Stimulated activated CD8-positive, alpha-beta memory T cell treated with anti-CD3 and anti-CD28 coated beads, Interleukin-7, amount 100 ng/mL, for 4 hours (primary cell): ENCODE data around the gene PLEK.
A peak's percentile ranks its signal among the peaks of the same experiment; 100 is the strongest.
"Not testable (repeated sequence)": the region's sequence is repeated elsewhere in the genome, so short reads cannot be mapped to it uniquely, and the experiment has no call there.

ENCODE experiments used
- DNase-seq, 2 donors: peaks; one replicate each; pipeline ENCODE4 v3.0.0-alpha.2; 2020; ENCODE audit warnings: low read depth in 2 of 2

The PLEK gene

GRCh38 chr2:68384485-68385107, 19.5 kb downstream of the PLEK start:
- no peak for DNase-seq

- peak in 1 of 2 donors; percentile 44 for DNase-seq
Observed at GRCh38 chr2:68385220-68385906, 20.3 kb downstream of the PLEK start.

DNA sequence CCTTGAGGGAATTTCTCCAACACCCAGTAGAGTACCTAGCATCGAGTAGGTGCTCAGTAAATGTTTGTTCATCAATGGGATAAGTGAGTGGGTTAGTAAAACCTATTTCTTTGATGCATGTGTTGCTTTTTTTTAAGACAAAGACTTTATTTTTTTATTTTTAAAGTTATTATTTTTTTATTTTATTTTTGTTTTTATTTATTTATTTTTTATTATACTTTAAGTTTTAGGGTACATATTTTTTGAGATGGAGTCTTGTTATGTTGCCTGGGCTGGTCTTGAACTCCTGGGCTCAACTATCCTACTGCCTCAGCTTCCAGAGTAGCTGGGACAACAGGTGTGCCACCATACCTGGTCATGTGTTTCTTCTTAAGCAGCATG, 20.8 kb downstream of the PLEK start:
- no peak for DNase-seq

DNA sequence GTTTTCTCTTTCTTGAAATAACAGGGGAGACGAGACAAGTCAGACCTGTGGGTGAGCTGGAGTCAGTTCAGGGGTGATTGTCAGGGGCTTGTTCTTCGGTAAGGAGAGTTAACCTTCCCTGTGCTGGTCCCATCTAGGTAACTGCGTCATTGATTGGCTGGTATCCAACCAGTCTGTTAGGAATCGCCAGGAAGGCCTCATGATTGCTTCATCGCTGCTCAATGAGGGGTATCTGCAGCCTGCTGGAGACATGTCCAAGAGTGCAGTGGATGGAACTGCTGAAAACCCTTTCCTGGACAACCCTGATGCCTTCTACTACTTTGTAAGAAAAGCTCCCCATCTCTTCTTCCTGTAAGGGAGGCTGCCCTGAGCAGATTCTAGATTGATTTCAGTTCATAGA, 21.3 kb downstream of the PLEK start:
- no peak for DNase-seq

- DNase-seq: no peak
Observed at GRCh38 chr2:68387408-68388350, 22.6 kb downstream of the PLEK start.

GRCh38 chr2:68388358-68388757, 23.3 kb downstream of the PLEK start:
- no peak for DNase-seq

DNA sequence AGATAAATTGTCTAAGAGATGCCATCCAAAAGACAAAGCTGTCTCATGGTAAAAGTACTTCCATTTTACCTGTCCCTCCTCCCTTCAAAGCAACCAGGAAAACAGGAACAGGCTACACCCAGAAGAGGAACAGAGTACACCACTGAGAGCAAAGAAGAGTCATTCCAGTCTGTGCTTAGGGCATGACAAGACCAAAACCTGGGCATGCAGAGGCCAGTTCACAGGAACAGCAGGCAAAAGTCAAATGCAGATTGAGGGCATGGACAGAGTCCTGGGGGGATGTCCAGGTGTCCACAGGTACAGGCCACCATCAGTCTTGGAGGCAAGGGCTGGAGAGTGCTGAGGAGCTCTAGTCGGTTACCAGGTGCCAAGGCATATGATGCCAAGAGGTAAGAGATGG, 23.7 kb downstream of the PLEK start:
- DNase-seq: no peak

DNA sequence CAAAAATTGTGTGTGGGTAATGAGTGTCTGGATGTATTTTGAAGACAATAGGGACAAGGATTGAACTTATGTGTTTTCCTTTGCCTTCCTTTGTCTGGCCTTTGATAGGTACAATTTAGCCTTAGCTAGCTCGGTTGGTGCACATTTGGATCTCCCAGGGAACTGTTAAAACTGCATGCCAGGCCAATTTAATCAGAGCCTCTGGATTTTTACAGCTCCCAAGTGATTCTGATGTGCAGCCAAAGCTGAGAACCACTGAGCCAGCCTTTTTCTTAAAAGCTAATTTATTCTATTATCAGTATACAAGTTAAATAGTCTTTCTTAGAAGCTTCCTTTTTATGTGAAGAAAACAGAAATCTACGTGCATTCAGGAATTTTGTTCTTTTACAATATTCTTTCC, 25.0 kb downstream of the PLEK start:
- DNase-seq: no peak

DNA sequence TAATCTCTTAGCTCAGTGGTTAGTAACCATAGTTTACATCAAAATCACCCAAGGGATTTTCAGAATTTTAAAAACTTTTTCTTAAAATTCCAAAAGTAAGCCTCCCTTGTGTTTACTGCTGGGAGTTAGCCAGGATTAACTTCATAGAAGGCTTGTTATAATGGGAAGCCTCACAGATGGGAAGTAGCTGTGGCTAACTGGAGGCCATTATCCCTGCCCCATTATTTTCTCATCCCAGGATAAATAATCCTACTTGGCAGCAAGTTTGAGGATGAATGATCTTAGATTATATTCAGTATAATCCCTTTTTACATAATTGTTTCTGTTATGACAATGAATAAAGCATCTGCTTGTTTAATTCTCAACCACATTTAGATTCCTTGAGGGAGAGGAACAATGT, 25.5 kb downstream of the PLEK start:
- no peak for DNase-seq

- DNase-seq: no peak
Observed at GRCh38 chr2:68391099-68391498, 26.0 kb downstream of the PLEK start.

- no peak for DNase-seq
Observed at GRCh38 chr2:68391869-68392268, 26.8 kb downstream of the PLEK start.

DNA sequence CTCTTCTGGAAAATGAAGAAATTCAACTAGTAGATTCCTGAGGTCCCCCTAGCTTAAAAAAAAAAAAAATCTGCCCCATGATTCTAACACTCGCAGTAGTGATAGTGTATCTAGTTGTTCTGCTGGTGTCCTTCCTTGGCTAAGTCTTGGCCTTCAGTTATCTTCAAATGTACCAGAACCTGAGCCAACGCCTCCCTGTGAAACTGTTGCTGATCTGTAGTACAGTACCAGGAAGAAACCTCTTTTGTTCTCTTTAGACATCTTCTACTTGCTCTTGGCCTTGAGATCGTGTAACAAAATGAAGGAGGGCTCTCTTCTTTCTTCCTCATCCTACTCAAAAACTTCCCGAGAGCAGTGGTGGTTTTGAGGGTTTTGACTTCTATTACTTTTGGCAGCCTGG, 31.0 kb downstream of the PLEK start:
- DNase-seq: no peak

DNA sequence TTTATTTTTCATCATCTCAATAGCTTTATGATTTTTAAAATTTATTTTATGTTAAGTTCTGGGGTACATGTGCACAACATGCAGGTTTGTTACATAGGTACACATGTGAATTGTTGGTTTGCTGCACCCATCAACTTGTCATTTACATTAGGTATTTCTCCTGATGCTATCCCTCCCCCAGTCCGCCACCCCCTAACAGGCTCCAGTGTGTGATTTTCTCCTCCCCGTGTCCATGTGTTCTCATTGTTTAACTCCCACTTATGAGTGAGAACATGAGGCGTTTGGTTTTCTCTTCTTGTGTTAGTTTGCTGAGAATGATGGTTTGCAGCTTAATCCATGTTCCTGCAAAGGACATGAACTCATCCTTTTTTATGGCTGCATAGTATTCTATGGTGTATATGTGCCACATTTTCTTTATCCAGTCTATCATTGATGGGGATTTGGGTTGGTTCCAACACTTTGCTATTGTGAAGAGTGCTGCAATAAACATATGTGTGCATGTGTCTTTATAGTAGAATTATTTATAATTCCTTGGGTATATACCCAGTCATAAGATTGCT, 32.7 kb downstream of the PLEK start:
- DNase-seq: not testable (repeated sequence)

GRCh38 chr2:68403199-68403644, 38.1 kb downstream of the PLEK start:
- DNase-seq: no peak

DNA sequence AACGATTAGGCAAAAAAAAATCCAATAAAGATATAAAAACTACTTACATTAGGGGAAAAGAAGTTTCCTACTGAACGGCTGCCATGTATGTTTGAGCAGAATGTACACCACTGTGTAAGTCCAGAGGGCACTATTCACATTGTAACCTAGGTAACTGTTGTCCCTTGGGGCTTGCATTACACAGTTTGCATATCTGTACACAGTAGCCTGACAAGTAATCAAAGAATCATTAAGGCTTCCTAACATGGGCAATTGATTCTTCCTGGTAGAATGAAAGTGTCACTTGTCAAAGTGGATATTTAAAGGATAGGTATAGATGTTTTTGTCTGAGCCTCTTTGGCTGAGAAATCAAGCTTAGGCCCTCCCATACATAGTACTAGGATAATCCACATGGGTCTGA, 39.1 kb downstream of the PLEK start:
- no peak for DNase-seq

DNA sequence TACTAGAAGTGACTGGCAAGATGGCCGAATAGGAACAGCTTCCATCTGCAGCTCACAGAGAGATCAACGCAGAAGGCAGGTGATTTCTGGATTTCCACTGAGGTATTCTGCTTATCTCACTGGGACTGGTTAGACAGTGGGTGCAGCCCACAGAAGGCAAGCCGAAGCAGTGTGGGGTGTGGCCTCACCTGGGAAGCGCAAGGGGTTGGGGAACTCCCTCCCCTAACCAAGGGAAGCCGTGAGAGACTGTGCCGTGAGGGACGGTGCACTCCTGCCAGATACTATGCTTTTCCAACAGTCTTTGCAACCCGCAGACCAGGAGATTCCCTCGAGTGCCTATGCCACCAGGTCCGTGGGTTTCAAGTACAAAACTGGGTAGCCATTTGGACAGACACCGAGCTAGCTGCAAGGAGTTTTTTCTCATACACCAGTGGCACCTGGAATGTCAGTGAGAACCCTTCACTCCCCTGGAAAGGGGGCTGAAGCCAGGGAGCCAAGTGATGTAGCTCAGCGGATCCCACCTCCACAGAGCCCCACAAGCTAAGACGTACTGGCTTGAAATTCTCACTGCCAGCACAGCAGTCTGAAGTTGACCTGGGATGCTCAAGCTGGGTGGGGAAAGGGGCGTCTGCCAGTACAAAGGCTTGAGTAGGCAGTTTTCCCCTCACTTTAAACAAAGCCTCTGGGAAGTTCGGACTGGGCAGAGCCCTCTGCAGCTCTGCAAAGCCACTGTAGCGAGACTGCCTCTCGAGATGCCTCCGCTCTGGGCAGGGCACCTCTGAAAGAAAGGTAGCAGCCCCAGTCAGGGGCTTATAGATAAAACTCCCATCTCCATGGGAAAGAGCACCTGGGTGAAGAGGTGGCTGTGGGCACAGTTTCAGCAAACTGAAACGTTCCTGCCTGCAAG, 40.1 kb downstream of the PLEK start:
- DNase-seq: no peak

DNA sequence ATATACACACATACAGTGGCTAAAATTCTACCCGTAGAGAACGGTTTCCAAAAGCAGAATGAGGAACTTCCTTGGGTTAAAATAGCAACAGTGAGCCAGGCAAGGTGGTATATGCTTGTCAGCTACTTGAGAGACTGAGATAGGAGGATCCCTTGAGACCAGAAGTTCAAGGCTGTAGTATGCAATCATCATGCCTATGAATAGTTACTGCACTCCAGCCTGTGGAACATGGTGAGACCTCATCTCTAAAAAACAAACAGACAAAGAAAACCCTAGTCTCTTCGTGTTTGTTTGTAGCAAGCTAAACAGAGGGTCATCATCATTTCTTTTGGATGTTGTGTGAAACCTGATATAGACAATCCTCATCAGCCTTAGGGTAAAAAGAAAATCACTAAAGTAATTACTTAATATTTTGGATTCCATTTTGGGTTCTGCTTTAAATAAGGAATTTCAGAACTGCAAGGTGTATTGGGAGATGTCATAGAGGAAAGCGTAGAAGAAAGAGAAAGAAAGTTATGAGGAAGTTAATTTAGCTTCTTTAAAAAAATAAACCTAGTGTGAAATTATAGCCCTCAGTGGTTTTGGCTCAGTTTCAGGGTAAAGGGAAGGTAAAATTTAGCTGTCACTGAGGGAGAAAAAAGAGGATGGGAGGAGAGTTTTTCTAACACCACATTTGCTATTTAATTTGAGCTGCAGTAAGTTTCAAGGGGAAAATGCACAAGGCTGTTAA, 46.5 kb downstream of the PLEK start:
- DNase-seq: no peak

DNA sequence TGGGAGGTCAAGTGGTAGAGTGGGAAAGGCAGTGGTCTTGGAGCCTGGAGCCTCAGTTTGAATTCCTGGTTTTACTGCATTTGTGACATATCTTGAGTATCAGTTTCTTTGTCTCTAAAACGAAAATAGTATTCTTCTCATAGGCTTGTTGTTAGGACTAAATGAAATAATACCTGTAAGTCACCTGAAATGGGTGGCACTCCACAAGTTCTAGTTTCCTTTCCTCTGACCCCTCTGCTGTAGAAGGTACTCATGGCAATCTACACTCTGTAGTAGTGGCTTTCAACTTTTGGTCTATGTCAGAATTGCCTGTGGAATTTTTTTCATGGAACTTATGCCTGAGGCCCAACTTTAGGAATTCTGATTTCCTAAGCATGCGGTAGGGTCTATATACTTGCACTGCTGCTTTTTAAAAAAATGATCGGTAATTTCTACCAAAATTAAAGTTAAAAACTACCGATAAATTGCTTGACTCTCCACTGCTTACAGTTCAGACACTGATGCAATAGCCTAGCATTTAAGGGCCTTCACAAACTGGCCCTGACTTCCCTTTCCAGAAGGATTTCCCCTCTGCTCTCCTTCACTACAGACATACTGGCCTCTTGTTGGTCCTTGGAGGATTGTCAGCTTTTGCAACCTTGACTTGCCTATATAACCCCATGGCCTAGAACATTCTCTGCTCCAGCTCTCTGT, 47.2 kb downstream of the PLEK start:
- no peak for DNase-seq

DNA sequence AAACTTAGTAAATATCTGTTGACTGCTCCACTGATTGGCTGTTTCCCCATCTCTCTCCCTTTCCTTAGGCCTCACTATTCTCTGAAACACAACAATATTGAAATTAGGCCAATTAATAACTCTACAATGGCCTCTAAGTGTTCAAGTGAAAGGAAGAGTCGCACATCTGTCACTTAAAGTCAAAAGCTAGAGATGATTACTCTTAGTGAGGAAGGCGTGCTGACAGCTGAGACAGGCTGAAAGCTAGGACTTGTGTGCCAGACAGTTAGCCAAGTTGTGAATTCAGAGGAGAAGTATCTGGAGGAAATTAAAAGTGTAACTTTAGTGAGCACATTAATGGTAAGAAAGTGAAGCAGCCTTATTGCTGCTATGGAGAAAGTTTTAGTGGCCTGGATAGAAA, 48.4 kb downstream of the PLEK start:
- no peak for DNase-seq

GRCh38 chr2:68414452-68414851, 49.4 kb downstream of the PLEK start:
- no peak for DNase-seq
